ENCODE measurements around the gene POLR3G. TPM values are rescaled to one million over a fixed set of nuclear protein-coding genes. Genes with fewer than 3 reads are reported as not detected.

POLR3G gene
- total RNA-seq, 4 donors from 2014 or later: 2.7 to 7.2 (median 4.9) TPM

GRCh38 chr5:90480699-90481098, 6.0 kb downstream of the POLR3G start:
- no peaks in the 10 kb centered on the region for H3K27me3 ChIP-seq
- TF ChIP-seq EP300 (IDR thresholded peaks at IDR 0.05) (no peak), POLR2A (IDR thresholded peaks at IDR 0.05) (no peak)
- TF ChIP-seq, protein P1, sequence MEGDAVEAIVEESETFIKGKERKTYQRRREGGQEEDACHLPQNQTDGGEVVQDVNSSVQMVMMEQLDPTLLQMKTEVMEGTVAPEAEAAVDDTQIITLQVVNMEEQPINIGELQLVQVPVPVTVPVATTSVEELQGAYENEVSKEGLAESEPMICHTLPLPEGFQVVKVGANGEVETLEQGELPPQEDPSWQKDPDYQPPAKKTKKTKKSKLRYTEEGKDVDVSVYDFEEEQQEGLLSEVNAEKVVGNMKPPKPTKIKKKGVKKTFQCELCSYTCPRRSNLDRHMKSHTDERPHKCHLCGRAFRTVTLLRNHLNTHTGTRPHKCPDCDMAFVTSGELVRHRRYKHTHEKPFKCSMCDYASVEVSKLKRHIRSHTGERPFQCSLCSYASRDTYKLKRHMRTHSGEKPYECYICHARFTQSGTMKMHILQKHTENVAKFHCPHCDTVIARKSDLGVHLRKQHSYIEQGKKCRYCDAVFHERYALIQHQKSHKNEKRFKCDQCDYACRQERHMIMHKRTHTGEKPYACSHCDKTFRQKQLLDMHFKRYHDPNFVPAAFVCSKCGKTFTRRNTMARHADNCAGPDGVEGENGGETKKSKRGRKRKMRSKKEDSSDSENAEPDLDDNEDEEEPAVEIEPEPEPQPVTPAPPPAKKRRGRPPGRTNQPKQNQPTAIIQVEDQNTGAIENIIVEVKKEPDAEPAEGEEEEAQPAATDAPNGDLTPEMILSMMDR (IDR thresholded peaks at IDR 0.05): no peak
- DNase-seq (ENCODE audit: low spot score in 2 of 2): no peak
- H3K36me3 ChIP-seq: no peaks in the 10 kb centered on the region
- 88 to 89% methylated on average over 1 of the region's 1 CpG for WGBS, 2 donors
- peaks cover 0 to 11% (median 3%) of the 10 kb centered on the region in 4 donors for H3K4me1 ChIP-seq
- no peaks in the 10 kb centered on the region for H3K9me3 ChIP-seq
- no peak overlapping the region for H3K4me3 ChIP-seq
- no peak overlapping the region for H3K27ac ChIP-seq

- Histone ChIP-seq H3K27me3 (no peaks in the 10 kb centered on the region), H3K27ac (no peak overlapping the region), H3K4me3 (no peak overlapping the region), H3K36me3 (peaks cover 0 to 10% (median 0%) of the 10 kb centered on the region in 3 donors), H3K9me3 (no peaks in the 10 kb centered on the region), H3K4me1 (no peaks in the 10 kb centered on the region)
- no peak for DNase-seq (ENCODE audit: low spot score in 2 of 2)
- 86 to 91% methylated on average over 8 of the region's 8 CpGs for WGBS, 2 donors
- TF ChIP-seq POLR2A (IDR thresholded peaks at IDR 0.05) (no peak), EP300 (IDR thresholded peaks at IDR 0.05) (no peak)
- TF ChIP-seq, protein P1 (IDR thresholded peaks at IDR 0.05): no peak
Observed at GRCh38 chr5:90483206-90483605, 8.5 kb downstream of the POLR3G start.

DNA sequence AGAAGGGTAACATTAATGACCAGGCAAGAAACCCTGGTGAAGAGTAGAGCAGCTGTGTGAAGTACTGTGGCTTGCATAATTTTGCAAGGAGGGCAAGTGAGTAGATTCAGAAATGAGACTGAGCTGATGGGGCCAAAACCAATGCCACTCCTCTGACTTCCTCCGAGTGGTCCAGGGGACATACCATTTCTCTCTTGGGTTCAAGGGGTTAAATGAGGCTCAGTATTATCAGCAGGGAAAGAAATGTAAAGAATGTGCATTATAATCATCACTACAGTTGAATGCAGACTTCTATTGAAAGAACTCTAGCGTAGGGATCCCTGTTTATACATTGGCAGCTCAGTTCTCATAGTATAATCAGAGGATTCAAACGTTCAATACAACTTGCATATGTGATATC, 9.9 kb downstream of the POLR3G start:
- DNase-seq (ENCODE audit: low spot score in 2 of 2): no peak
- Histone ChIP-seq H3K4me1 (no peaks in the 10 kb centered on the region), H3K36me3 (peaks cover 0 to 10% (median 0%) of the 10 kb centered on the region in 3 donors), H3K27me3 (no peaks in the 10 kb centered on the region), H3K27ac (no peak overlapping the region), H3K9me3 (no peaks in the 10 kb centered on the region), H3K4me3 (no peak overlapping the region)
- WGBS, 2 donors: 41 to 45% methylated on average over 3 of the region's 3 CpGs
- TF ChIP-seq, protein P1 (IDR thresholded peaks at IDR 0.05): no peak
- TF ChIP-seq EP300 (IDR thresholded peaks at IDR 0.05) (no peak), POLR2A (IDR thresholded peaks at IDR 0.05) (no peak)

GRCh38 chr5:90488791-90489190, 14.1 kb downstream of the POLR3G start:
- Histone ChIP-seq H3K27me3 (no peaks in the 10 kb centered on the region), H3K4me3 (no peak overlapping the region), H3K9me3 (no peaks in the 10 kb centered on the region), H3K4me1 (no peaks in the 10 kb centered on the region), H3K36me3 (peaks cover 0 to 15% (median 0%) of the 10 kb centered on the region in 3 donors), H3K27ac (no peak overlapping the region)
- DNase-seq (ENCODE audit: low spot score in 2 of 2): no peak
- TF ChIP-seq POLR2A (IDR thresholded peaks at IDR 0.05) (no peak), EP300 (IDR thresholded peaks at IDR 0.05) (no peak)
- TF ChIP-seq, protein P1 (IDR thresholded peaks at IDR 0.05): no peak
- 8 to 12% methylated on average over 2 of the region's 2 CpGs for WGBS, 2 donors

GRCh38 chr5:90494043-90494442, 19.4 kb downstream of the POLR3G start:
- Histone ChIP-seq H3K9me3 (no peaks in the 10 kb centered on the region), H3K27ac (no peak overlapping the region), H3K4me1 (no peaks in the 10 kb centered on the region), H3K27me3 (no peaks in the 10 kb centered on the region), H3K36me3 (peaks cover 0 to 38% (median 0%) of the 10 kb centered on the region in 3 donors), H3K4me3 (no peak overlapping the region)
- no peak for DNase-seq (ENCODE audit: low spot score in 2 of 2)
- no peak for TF ChIP-seq POLR2A (IDR thresholded peaks at IDR 0.05)
- no peak for TF ChIP-seq EP300 (IDR thresholded peaks at IDR 0.05)
- TF ChIP-seq, protein P1 (IDR thresholded peaks at IDR 0.05): no peak
